ENCODE measurements around the gene ARHGAP28.

DNA sequence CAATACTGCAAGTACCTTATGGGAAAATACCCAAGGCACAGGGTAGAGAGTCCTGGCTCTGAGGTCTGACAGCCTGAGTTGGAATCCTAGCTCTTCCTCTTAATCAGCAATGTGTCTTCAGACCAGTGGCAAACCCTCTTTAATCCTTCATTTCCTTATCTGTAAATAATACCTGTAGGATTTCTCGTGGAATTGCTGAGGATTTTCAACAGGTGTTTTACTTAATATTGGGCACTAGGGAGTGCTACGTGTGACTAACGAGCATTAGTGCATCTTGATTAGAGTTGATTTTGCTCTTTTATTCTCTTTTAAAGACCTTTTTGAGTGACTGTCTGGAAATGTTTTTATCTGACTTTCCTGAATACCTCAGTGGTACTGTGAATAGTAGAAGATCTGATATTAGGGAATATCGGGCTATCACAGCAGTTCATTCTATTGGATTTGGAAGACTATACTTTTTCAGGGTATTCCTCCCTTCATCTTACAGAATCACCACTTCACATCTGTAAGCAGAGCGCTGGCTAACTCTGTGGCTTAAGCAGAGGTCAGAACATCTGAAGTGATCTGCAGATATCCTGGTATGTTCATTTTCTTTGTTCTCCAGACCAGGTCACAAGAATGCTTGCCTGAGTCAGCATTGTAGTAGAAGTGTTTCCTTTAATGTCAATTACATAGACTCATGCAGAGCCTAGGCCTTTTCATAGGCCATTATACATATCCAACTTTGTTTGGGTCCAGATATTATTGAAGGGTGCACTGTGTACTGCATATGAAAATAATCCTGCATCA lies 49.1 kb downstream of the ARHGAP28 start:
- TF ChIP-seq, protein P1, sequence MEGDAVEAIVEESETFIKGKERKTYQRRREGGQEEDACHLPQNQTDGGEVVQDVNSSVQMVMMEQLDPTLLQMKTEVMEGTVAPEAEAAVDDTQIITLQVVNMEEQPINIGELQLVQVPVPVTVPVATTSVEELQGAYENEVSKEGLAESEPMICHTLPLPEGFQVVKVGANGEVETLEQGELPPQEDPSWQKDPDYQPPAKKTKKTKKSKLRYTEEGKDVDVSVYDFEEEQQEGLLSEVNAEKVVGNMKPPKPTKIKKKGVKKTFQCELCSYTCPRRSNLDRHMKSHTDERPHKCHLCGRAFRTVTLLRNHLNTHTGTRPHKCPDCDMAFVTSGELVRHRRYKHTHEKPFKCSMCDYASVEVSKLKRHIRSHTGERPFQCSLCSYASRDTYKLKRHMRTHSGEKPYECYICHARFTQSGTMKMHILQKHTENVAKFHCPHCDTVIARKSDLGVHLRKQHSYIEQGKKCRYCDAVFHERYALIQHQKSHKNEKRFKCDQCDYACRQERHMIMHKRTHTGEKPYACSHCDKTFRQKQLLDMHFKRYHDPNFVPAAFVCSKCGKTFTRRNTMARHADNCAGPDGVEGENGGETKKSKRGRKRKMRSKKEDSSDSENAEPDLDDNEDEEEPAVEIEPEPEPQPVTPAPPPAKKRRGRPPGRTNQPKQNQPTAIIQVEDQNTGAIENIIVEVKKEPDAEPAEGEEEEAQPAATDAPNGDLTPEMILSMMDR (conservative IDR thresholded peaks at IDR 0.05) = no peak
- no peak for TF ChIP-seq ZFX (IDR thresholded peaks at IDR 0.05)

Data from C4-2B (cell line).